Prostate gland (tissue), 2 donors: ENCODE data around the gene FALEC. TPM values are rescaled to one million over a fixed set of nuclear protein-coding genes. Genes with fewer than 3 reads are reported as not detected.

Source experiments
- DNase-seq: peaks from one replicate; pipeline ENCODE4 v3.0.0-alpha.2; 2019; ENCODE audit warnings: low spot score
- H3K27ac ChIP-seq, 2 donors: fragments of 200-600 bp; sonication (generic); 2 replicates each; pipeline ENCODE4 v1.5.1; 2017 to 2019
- H3K27me3 ChIP-seq: fragments of 200-600 bp; sonication (generic); replicated peaks from 2 replicates; pipeline ENCODE4 v1.5.1; 2019; ENCODE audit not compliant: insufficient read depth
- H3K36me3 ChIP-seq, 2 donors: fragments of 200-600 bp; sonication (generic); 1 replicate in 1 of 2; 2 replicates in 1 of 2; pipeline versions ENCODE4 v1.5.1 to v1.8.1; 2017 to 2019
- H3K4me1 ChIP-seq: fragments of 200-600 bp; sonication (generic); replicated peaks from 2 replicates; pipeline ENCODE4 v1.5.1; 2019
- H3K4me3 ChIP-seq, 2 donors: fragments of 200-600 bp; sonication (generic); 2 replicates each; pipeline ENCODE4 v1.5.1; 2017 to 2019
- H3K9me3 ChIP-seq: fragments of 200-600 bp; sonication (generic); 2 replicates; pipeline ENCODE4 v1.5.1; 2017
- POLR2A ChIP-seq: fragments of 450-650 bp; IDR thresholded peaks from one replicate; pipeline ENCODE4 v1.6.1; 2016; ENCODE audit warnings: antibody characterized with exemption, mild to moderate bottlenecking
- POLR2AphosphoS5 ChIP-seq: sonication (generic); formaldehyde crosslinking; IDR thresholded peaks from one replicate; pipeline ENCODE4 v1.6.1; 2017; ENCODE audit warnings: antibody characterized with exemption
- WGBS: methylation state at CpG from one replicate; pipeline ENCODE4 v1.1.5; 2018; 5-methylcytosine and 5-hydroxymethylcytosine counted together
- intact Hi-C: fragments of 100-400 bp; cut with DNase I; formaldehyde crosslinking; loops from one replicate; pipeline ENCODE4 v1.14.2; 2022
- total RNA-seq, 2 donors: library from RNA; depleted of rRNA; stranded (reverse); fragments of >200 nt; gene quantifications; one replicate each; pipeline ENCODE4 v1.1.0, GENCODE V29; 2016
- TF ChIP-seq, protein P1 (sequence below), 4 experiments: fragments of 200-600 bp in 2 of 4; fragments of 450-650 bp in 2 of 4; sonication (generic) in 2 of 4; IDR thresholded peaks; 1 replicate in 3 of 4; 2 replicates in 1 of 4; pipeline ENCODE4 v1.5.1; 2016 to 2019; ENCODE audit warnings: antibody characterized with exemption in 4 of 4, mild to moderate bottlenecking in 2 of 4, moderate library complexity in 2 of 4

Gene FALEC
- total RNA-seq, 2 donors from 2014 or later: not detected

DNA sequence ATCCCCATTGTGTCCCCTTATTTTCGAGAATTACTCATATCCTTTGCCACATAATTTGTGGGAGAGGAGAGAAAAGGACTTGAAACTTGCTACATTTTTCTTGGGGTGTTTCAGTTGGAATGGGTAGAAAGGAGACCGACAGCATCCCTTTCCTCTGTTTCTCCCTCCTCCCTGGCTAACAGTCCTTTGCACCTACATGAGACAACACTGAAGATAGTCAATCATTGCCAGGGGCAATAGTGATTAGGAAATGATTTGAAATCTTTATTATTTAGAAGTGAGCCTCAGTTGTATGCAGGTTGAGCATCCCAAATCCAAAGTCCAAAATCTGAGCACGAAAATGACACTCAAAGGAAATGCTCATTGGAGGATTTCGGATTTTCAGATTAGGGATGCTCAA, 36.2 kb upstream of the FALEC start:
- Histone ChIP-seq H3K27ac (no peak overlapping the region), H3K27me3 (no peaks in the 10 kb centered on the region), H3K4me1 (no peaks in the 10 kb centered on the region), H3K36me3 (no peaks in the 10 kb centered on the region), H3K9me3 (no peaks in the 10 kb centered on the region), H3K4me3 (no peak overlapping the region)
- no peak for DNase-seq
- TF ChIP-seq, protein P1, sequence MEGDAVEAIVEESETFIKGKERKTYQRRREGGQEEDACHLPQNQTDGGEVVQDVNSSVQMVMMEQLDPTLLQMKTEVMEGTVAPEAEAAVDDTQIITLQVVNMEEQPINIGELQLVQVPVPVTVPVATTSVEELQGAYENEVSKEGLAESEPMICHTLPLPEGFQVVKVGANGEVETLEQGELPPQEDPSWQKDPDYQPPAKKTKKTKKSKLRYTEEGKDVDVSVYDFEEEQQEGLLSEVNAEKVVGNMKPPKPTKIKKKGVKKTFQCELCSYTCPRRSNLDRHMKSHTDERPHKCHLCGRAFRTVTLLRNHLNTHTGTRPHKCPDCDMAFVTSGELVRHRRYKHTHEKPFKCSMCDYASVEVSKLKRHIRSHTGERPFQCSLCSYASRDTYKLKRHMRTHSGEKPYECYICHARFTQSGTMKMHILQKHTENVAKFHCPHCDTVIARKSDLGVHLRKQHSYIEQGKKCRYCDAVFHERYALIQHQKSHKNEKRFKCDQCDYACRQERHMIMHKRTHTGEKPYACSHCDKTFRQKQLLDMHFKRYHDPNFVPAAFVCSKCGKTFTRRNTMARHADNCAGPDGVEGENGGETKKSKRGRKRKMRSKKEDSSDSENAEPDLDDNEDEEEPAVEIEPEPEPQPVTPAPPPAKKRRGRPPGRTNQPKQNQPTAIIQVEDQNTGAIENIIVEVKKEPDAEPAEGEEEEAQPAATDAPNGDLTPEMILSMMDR (IDR thresholded peaks at IDR 0.05): no peak
- TF ChIP-seq POLR2AphosphoS5 (no peak), POLR2A (no peak)
- 80% methylated on average over 4 of the region's 4 CpGs for WGBS
- intact Hi-C loops: loop anchor here (10.0 kb wide), 1 partner anchor 145 kb away; the partner anchor contains the start of gene ENSA

DNA sequence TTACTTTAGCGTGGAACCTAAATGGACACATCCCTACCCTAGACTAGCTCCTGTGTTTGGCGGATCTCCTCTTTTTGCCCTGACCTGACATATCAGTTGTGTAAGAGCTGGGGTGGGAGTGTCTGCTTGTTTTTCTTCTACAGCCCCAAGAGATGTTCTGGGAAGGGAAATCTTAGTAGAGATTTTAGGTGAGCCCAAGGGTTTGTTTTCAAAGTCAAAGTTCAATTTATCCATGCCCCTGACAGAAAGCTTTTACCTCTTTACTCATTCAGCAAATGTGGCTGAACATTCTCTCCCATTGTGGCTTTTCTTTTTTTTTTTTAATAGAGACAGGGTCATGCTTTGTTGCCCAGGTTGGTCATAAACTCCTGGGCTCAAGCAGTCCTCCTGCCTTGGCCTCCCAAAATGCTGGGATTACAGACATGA, 35.6 kb upstream of the FALEC start:
- Histone ChIP-seq H3K36me3 (no peaks in the 10 kb centered on the region), H3K4me3 (no peak overlapping the region), H3K4me1 (no peaks in the 10 kb centered on the region), H3K27me3 (no peaks in the 10 kb centered on the region), H3K9me3 (no peaks in the 10 kb centered on the region), H3K27ac (no peak overlapping the region)
- intact Hi-C loops: loop anchor here (10.0 kb wide), 1 partner anchor 145 kb away; the partner anchor contains the start of gene ENSA
- DNase-seq: no peak
- TF ChIP-seq POLR2AphosphoS5 (no peak), POLR2A (no peak)
- TF ChIP-seq, protein P1 (IDR thresholded peaks at IDR 0.05): no peak
- WGBS: 67% methylated on average over 2 of the region's 2 CpGs

DNA sequence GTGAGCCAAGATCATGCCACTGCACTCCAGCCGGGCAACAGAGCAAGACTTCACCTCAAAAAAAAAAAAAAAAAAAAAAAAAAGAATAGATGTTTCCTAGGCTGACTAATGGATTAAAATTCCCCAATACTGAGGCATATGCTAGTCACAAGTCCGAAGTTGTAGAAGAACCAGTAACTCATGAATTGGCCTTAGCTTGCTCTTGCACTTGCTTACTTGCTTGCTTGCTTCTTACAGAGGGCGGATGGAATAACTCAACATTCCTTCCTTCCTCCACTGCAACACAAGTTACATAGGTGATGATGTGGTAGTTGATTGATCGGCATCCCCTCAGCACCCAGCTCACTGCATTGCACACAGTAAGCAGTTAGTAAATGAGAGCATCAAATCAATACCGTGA, 31.1 kb upstream of the FALEC start:
- Histone ChIP-seq H3K9me3 (no peaks in the 10 kb centered on the region), H3K4me3 (no peak overlapping the region), H3K27ac (no peak overlapping the region), H3K36me3 (no peaks in the 10 kb centered on the region), H3K4me1 (peaks cover 4% of the 10 kb centered on the region), H3K27me3 (no peaks in the 10 kb centered on the region)
- intact Hi-C loops: no loop called here
- WGBS: 88% methylated on average over 5 of the region's 5 CpGs
- no peak for DNase-seq
- TF ChIP-seq POLR2AphosphoS5: no peak
- TF ChIP-seq POLR2A: no peak
- TF ChIP-seq, protein P1 (IDR thresholded peaks at IDR 0.05): no peak

DNA sequence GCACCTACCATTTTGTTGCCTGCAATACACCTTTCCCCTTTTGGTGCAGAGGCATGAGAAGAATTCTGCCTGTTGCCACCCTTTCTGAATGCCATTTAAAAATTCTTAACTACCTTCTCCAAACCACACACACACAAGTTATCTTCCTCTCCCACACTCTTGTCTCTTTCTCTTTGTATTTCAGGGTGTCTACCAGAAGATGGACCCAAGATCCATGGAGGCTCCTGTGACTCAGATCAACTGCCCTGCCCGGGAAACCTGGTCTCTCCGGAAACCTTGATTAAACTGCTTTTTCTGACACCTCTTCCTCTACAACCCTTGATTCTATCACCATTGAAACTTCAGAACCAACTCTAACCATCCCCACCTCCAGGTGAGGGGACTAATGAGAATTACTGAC, 30.7 kb upstream of the FALEC start:
- H3K27me3 ChIP-seq: no peaks in the 10 kb centered on the region
- 20% methylated on average over 2 of the region's 2 CpGs for WGBS
- no peak for TF ChIP-seq POLR2AphosphoS5
- TF ChIP-seq, protein P1 (IDR thresholded peaks at IDR 0.05): no peak
- no peak for TF ChIP-seq POLR2A
- no peak for DNase-seq
- no peaks in the 10 kb centered on the region for H3K36me3 ChIP-seq
- H3K27ac ChIP-seq: no peak overlapping the region
- no peaks in the 10 kb centered on the region for H3K9me3 ChIP-seq
- H3K4me3 ChIP-seq: no peak overlapping the region
- intact Hi-C loops: loop anchor here (5.0 kb wide), 1 partner anchor 47 kb away; no protein-coding TSS in a partner anchor
- peaks cover 4% of the 10 kb centered on the region for H3K4me1 ChIP-seq
